Measurements from ENCODE around the gene ELP1. TPM values are rescaled to one million over a fixed set of nuclear protein-coding genes. Genes with fewer than 3 reads are reported as not detected.
"Not testable (repeated sequence)": the region's sequence is repeated elsewhere in the genome, so short reads cannot be mapped to it uniquely, and the experiment has no call there.

Gene ELP1
- total RNA-seq, 2 donors from 2014 or later: 20.6 to 24.0 TPM

DNA sequence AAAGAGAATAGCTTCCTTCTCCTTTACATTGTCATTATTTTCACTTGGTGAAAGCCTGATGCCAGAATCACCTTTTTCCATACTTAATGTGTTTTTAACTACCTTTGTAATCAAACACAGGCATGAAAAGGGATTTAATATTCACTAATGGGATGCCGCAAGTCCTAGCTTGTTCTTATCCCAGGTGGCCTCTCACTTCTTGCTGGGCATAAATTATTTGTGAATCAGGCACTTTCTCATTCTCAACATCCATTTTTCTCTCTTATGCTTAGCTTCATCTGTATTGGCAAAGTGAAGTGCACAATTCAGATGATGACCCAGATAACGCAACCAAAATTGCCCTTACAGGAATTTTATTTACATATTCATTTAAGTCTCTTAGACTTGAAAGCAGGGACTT lies 89.1 kb downstream of the ELP1 start:
- no peaks in the 10 kb centered on the region for H3K4me1 ChIP-seq (ENCODE audit: control insufficient read depth in 1 of 2, low read depth in 2 of 2)
- H3K9me3 ChIP-seq: no peaks in the 10 kb centered on the region
- TF ChIP-seq, protein P1, sequence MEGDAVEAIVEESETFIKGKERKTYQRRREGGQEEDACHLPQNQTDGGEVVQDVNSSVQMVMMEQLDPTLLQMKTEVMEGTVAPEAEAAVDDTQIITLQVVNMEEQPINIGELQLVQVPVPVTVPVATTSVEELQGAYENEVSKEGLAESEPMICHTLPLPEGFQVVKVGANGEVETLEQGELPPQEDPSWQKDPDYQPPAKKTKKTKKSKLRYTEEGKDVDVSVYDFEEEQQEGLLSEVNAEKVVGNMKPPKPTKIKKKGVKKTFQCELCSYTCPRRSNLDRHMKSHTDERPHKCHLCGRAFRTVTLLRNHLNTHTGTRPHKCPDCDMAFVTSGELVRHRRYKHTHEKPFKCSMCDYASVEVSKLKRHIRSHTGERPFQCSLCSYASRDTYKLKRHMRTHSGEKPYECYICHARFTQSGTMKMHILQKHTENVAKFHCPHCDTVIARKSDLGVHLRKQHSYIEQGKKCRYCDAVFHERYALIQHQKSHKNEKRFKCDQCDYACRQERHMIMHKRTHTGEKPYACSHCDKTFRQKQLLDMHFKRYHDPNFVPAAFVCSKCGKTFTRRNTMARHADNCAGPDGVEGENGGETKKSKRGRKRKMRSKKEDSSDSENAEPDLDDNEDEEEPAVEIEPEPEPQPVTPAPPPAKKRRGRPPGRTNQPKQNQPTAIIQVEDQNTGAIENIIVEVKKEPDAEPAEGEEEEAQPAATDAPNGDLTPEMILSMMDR (IDR thresholded peaks at IDR 0.05): no peak
- no peak for DNase-seq (ENCODE audit: low spot score)
- H3K4me3 ChIP-seq: no peak overlapping the region
- ATAC-seq (ENCODE audit: insufficient number of reproducible peaks, low FRiP score, low read depth): no peak
- no peaks in the 10 kb centered on the region for H3K36me3 ChIP-seq
- H3K27ac ChIP-seq: no peak overlapping the region
- H3K27me3 ChIP-seq (replicated peaks; ENCODE audit: insufficient read depth): no peaks in the 10 kb centered on the region

DNA sequence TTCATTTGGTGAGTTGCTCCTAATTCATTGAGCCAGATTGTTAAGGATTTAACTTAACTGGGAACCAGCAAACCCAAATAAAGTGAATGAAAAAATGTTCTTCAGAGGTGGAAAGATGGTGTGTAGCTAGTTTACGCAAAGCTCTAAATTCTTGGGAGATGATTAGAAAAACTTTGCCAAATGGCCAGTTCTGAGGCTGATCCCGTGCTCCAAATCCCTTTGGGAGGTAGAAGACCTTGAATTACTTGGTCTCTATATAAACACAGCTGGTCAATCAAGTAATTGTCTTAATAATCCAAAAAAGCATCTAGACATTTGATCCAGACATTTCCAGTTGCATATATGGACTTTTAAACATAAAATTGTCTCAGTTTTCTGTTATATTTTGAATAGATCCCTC lies 89.5 kb downstream of the ELP1 start:
- no peaks in the 10 kb centered on the region for H3K4me1 ChIP-seq (ENCODE audit: control insufficient read depth in 1 of 2, low read depth in 2 of 2)
- TF ChIP-seq, protein P1 (IDR thresholded peaks at IDR 0.05): no peak
- H3K36me3 ChIP-seq: no peaks in the 10 kb centered on the region
- H3K9me3 ChIP-seq: no peaks in the 10 kb centered on the region
- ATAC-seq (ENCODE audit: insufficient number of reproducible peaks, low FRiP score, low read depth): no peak
- no peak overlapping the region for H3K4me3 ChIP-seq
- DNase-seq (ENCODE audit: low spot score): no peak
- no peaks in the 10 kb centered on the region for H3K27me3 ChIP-seq (replicated peaks; ENCODE audit: insufficient read depth)
- H3K27ac ChIP-seq: no peak overlapping the region

DNA sequence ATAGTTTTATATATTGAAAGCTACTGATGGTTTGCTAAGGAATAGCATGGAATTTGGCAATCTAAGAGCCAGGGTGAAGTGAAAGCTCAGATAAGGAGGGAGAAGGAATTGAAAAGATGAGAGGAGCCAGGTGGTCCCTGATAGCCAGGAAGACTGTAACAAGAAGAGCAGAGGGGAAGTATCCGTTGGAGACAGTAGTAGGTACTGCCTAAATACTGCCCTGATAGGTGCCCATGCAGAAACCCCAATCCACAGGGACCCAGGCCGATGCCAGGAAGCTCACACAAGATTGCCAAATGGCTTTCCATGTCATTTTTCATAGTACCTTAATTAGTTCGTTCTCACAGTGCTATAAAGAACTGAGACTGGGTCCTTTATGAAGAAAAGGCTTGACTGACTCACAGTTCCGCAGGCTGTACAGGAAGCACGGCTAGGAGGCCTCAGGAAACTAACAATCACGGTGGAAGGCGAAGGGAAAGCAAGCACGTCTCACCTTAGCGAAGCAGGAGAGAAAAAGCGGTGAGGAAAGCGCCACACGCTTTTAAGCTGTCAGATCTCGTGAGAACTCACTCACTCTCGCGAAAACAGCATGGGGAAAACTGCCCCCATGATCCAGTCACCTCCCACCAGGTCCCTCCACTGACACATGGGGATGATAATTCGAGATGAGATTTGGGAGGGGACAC lies 91.2 kb downstream of the ELP1 start:
- Histone ChIP-seq H3K36me3 (no peaks in the 10 kb centered on the region), H3K9me3 (no peaks in the 10 kb centered on the region), H3K4me1 (ENCODE audit: control insufficient read depth in 1 of 2, low read depth in 2 of 2) (no peaks in the 10 kb centered on the region), H3K27me3 (replicated peaks; ENCODE audit: insufficient read depth) (no peaks in the 10 kb centered on the region), H3K27ac (no peak overlapping the region), H3K4me3 (no peak overlapping the region)
- DNase-seq (ENCODE audit: low spot score): no peak
- no peak for ATAC-seq (ENCODE audit: insufficient number of reproducible peaks, low FRiP score, low read depth)
- TF ChIP-seq, protein P1 (IDR thresholded peaks at IDR 0.05): no peak

DNA sequence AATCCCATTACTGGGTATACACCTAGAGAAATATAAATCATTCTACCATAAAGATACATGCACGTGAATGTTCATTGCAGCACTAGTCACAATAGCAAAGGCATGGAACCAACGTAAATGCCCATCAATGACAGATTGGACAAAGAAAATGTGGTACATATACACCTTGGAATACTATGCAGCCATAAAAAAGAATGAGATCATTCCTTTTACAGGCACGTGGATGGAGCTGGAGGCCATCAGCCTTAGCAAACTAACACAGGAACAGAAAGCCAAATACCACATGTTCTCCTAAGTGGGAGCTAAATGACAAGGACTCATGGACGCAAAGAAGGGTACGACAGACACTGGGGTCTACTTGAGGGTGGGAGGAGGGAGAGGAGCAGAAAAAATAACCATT lies 94.4 kb downstream of the ELP1 start:
- not testable (repeated sequence) for H3K27ac ChIP-seq; H3K27me3 ChIP-seq (replicated peaks; ENCODE audit: insufficient read depth); H3K36me3 ChIP-seq; ATAC-seq (ENCODE audit: insufficient number of reproducible peaks, low FRiP score, low read depth); DNase-seq (ENCODE audit: low spot score); H3K4me1 ChIP-seq (ENCODE audit: control insufficient read depth in 1 of 2, low read depth in 2 of 2); H3K9me3 ChIP-seq; H3K4me3 ChIP-seq

DNA sequence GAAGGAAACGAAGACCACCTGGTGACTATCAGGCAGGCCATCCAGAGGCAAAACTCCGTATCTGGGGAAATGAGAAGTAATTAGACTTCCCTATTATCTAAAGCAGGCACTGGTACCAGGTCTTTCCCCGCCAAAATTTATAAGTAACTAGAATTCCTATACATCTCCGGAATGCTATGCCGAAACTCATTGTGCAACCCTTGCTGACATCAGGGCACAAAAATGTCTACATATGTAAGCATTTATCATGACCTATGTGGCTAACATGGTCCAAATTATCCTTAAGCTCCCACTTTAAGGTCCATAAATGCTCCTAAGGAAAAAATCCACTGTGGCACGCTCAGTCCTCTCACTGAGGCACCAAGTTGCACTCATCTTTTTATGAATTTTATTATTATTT lies 95.9 kb downstream of the ELP1 start:
- H3K36me3 ChIP-seq: no peaks in the 10 kb centered on the region
- no peaks in the 10 kb centered on the region for H3K4me1 ChIP-seq (ENCODE audit: control insufficient read depth in 1 of 2, low read depth in 2 of 2)
- H3K9me3 ChIP-seq: no peaks in the 10 kb centered on the region
- no peak overlapping the region for H3K27ac ChIP-seq
- no peak overlapping the region for H3K4me3 ChIP-seq
- no peaks in the 10 kb centered on the region for H3K27me3 ChIP-seq (replicated peaks; ENCODE audit: insufficient read depth)
- ATAC-seq (ENCODE audit: insufficient number of reproducible peaks, low FRiP score, low read depth) (no peak), DNase-seq (ENCODE audit: low spot score) (no peak)
- TF ChIP-seq, protein P1 (IDR thresholded peaks at IDR 0.05): no peak

DNA sequence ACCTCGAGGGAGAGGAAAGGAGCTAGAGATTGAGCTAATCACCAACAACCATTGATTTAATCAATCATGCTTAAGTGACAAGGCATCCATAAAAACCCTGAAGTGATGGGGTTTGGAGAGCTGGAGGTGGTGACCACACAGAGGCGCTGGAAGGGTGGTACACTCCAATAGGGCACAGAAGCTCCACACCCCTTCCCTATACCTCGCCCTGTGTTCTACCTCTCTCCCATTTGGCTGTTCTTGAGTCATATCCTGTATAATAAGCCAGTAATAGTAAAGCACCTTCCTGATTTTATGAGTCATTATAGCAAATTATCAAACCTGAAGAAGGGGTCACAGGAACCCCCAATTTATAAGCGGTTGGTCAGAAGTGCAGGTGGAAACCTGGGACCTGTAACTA lies 96.4 kb downstream of the ELP1 start:
- Histone ChIP-seq H3K4me1 (ENCODE audit: control insufficient read depth in 1 of 2, low read depth in 2 of 2) (no peaks in the 10 kb centered on the region), H3K9me3 (no peaks in the 10 kb centered on the region), H3K4me3 (no peak overlapping the region), H3K27me3 (replicated peaks; ENCODE audit: insufficient read depth) (no peaks in the 10 kb centered on the region), H3K27ac (no peak overlapping the region), H3K36me3 (no peaks in the 10 kb centered on the region)
- ATAC-seq (ENCODE audit: insufficient number of reproducible peaks, low FRiP score, low read depth) (no peak), DNase-seq (ENCODE audit: low spot score) (no peak)
- TF ChIP-seq, protein P1 (IDR thresholded peaks at IDR 0.05): no peak
